BJ (cell line): Measurements from ENCODE around the gene LDLRAD3. TPM values are rescaled to one million over a fixed set of nuclear protein-coding genes. Genes with fewer than 3 reads are reported as not detected.

Source experiments
- CTCF ChIA-PET: fragments of 350-600 bp; formaldehyde crosslinking; extraction: SDS; loops from one replicate; lab custom pipeline; 2021; ENCODE audit warnings: antibody characterized with exemption, inconsistent platforms; lab: Yijun Ruan, JAX
- POLR2A ChIA-PET: fragments of 300-600 bp; sonication (Branson Sonifier 250); formaldehyde crosslinking; extraction: SDS; loops from one replicate; lab custom pipeline; 2021; ENCODE audit warnings: antibody characterized with exemption; lab: Charles Lee
- DNase-seq: peaks from one replicate; pipeline ENCODE4 v3.0.0-alpha.2; 2011; ENCODE audit warnings: low read depth
- H3K27me3 ChIP-seq: 2 replicates; pipeline ENCODE4 v1.6.0; 2011; ENCODE audit warnings: low read length; ENCODE audit not compliant: control insufficient read depth, insufficient read depth
- H3K36me3 ChIP-seq: 2 replicates; pipeline ENCODE4 v1.5.1; 2011; ENCODE audit warnings: low read length; ENCODE audit not compliant: control insufficient read depth, insufficient read depth
- H3K4me3 ChIP-seq: 2 replicates; pipeline ENCODE4 v1.5.1; 2011; ENCODE audit warnings: low read depth, mild to moderate bottlenecking, control low read depth, low read length
- polyA plus RNA-seq: library from polyadenylated mRNA; depleted of rRNA; stranded (reverse); fragments of >200 nt; gene quantifications from 2 replicates; pipeline ENCODE4 v1.2.3, GENCODE V29; 2011
- TF ChIP-seq, protein P1 (sequence below): IDR thresholded peaks from 2 replicates; pipeline ENCODE4 v1.5.1; 2011; ENCODE audit warnings: low read depth, mild to moderate bottlenecking, control low read depth, inconsistent platforms, low read length, moderate library complexity; ENCODE audit not compliant: insufficient read depth

Gene LDLRAD3
- polyA plus RNA-seq, 1 experiment = 3.5 TPM

DNA sequence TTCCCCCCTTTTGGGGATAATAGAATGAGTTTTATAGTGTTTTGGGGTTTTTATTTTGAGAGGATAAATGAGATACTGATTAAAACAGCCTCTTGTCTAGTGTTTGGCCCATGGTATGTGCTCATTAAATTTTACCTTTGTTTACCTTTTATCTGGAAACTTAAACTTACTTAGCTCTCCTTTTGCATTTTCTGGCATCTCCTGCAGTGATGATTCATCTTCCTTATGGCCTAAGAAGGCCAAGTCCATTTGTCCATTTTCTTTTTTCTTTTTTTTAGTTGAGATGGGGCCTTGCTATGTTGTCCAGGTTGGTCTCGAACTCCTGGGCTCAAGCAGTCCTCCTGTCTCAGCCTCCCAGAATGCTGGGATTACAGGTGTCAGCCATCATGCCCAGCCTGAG lies 189.1 kb downstream of the LDLRAD3 start:
- POLR2A ChIA-PET = no interaction called here
- CTCF ChIA-PET = interaction anchor here (1.2 to 5.8 kb wide), 6 partner anchors 9 to 316 kb away, joined by 3 to 32 read pairs (median 6); no protein-coding TSS in a partner anchor

GRCh38 chr11:36135076-36135475 lies 191.2 kb downstream of the LDLRAD3 start:
- no peaks in the 10 kb centered on the region for H3K27me3 ChIP-seq
- DNase-seq = no peak
- no peaks in the 10 kb centered on the region for H3K36me3 ChIP-seq
- CTCF ChIA-PET = interaction anchor here (0.7 to 2.5 kb wide), 5 partner anchors 14 to 313 kb away, joined by 3 to 7 read pairs (median 4); no protein-coding TSS in a partner anchor
- H3K4me3 ChIP-seq = no peak overlapping the region
- TF ChIP-seq, protein P1, sequence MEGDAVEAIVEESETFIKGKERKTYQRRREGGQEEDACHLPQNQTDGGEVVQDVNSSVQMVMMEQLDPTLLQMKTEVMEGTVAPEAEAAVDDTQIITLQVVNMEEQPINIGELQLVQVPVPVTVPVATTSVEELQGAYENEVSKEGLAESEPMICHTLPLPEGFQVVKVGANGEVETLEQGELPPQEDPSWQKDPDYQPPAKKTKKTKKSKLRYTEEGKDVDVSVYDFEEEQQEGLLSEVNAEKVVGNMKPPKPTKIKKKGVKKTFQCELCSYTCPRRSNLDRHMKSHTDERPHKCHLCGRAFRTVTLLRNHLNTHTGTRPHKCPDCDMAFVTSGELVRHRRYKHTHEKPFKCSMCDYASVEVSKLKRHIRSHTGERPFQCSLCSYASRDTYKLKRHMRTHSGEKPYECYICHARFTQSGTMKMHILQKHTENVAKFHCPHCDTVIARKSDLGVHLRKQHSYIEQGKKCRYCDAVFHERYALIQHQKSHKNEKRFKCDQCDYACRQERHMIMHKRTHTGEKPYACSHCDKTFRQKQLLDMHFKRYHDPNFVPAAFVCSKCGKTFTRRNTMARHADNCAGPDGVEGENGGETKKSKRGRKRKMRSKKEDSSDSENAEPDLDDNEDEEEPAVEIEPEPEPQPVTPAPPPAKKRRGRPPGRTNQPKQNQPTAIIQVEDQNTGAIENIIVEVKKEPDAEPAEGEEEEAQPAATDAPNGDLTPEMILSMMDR = no peak
- POLR2A ChIA-PET = no interaction called here

More for the DNA sequence above, 189.1 kb downstream of the LDLRAD3 start:
- no peak overlapping the region for H3K4me3 ChIP-seq
- no peaks in the 10 kb centered on the region for H3K27me3 ChIP-seq
- H3K36me3 ChIP-seq = no peaks in the 10 kb centered on the region
- DNase-seq = no peak
- TF ChIP-seq, protein P1 = no peak

DNA sequence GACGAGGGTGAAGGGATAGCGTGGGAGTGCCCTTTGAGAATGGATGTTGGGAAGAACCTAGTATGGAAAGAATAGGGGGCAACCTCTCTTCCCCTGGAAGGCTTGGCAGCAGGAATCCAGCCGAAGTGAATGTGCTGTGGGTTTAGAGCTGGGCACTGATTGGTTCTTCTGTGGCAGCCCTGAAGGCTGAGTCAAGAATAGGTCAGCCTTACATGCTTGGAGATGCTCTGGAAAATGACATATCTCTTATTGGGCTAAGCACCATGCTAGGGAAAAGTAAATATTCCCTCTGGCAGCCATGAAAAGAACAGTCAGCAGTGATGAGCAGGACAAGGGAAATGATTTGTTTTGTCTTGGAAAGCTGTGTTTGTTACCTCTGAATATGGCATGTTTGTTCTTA lies 195.9 kb downstream of the LDLRAD3 start:
- CTCF ChIA-PET = no interaction called here
- TF ChIP-seq, protein P1 = no peak
- POLR2A ChIA-PET = no interaction called here
- DNase-seq = no peak
- Histone ChIP-seq H3K36me3 (no peaks in the 10 kb centered on the region), H3K4me3 (no peak overlapping the region), H3K27me3 (no peaks in the 10 kb centered on the region)

DNA sequence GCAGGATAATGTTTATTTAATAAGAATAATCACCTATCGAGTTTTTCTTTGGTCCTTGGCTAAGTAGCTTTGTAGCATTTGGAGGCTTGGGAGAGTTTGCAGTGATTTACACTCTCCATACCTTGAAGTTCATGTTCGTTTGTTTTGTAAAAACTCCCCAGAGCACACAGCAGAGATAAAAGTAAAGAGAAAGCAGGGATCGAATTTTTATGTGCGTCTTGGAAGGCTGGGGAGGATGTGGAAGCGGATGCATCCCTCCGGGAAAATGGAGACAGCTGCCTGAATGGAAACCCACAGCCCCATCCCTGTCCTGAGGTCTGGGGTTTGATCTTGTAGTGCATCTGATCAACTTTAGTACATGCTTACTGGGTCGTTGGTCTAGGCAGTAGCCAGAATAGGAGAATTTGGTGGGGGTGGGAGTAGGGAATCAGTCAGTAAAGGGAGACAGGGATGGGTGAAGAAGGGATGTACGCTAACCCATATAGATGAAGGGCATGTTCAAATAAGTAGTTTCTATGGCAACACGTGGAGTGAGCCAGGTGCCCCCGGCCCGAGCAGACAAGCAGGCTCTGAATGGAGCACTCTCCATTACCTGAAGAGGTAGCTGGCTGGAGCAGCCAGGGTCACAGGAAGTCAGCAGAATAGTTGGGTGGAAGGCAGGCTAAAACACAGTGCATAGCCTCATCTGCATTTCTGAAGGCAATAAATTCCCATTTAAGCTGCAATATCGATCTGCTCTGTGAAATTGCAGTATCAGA lies 197.5 kb downstream of the LDLRAD3 start:
- TF ChIP-seq, protein P1 = no peak
- Histone ChIP-seq H3K36me3 (no peaks in the 10 kb centered on the region), H3K27me3 (no peaks in the 10 kb centered on the region), H3K4me3 (no peak overlapping the region)
- ChIA-PET CTCF (interaction anchor here (1.1 to 2.8 kb wide), 2 partner anchors 10 to 11 kb away, joined by 3 to 14 read pairs; no protein-coding TSS in a partner anchor), POLR2A (no interaction called here)
- no peak for DNase-seq

- TF ChIP-seq, protein P1 = no peak
- ChIA-PET CTCF (interaction anchor here (1.1 to 2.8 kb wide), 3 partner anchors 10 to 164 kb away, joined by 3 to 14 read pairs (median 3); no protein-coding TSS in a partner anchor), POLR2A (no interaction called here)
- Histone ChIP-seq H3K36me3 (no peaks in the 10 kb centered on the region), H3K4me3 (no peak overlapping the region), H3K27me3 (no peaks in the 10 kb centered on the region)
- no peak for DNase-seq
Measured at GRCh38 chr11:36141956-36142355, 198.1 kb downstream of the LDLRAD3 start.
